ENCODE results near the gene ATP6AP2.
"Not testable (repeated sequence)": the region's sequence is repeated elsewhere in the genome, so short reads cannot be mapped to it uniquely, and the experiment has no call there.

ATP6AP2 gene

GRCh38 chrX:40571600-40571999 lies 9.2 kb upstream of the ATP6AP2 start:
- no peaks in the 10 kb centered on the region for H4K20me1 ChIP-seq (ENCODE audit: insufficient read depth)
- TF ChIP-seq CTCF (conservative IDR thresholded peaks at IDR 0.05; ENCODE audit: low read depth, low read length): no peak
- H3K4me3 ChIP-seq (IDR thresholded peaks at IDR 0.05; ENCODE audit: insufficient read depth, low read depth, low read length): no peak overlapping the region
- H3K9ac ChIP-seq: no peak overlapping the region
- no peaks in the 10 kb centered on the region for H3K79me2 ChIP-seq (ENCODE audit: insufficient read depth, low read depth)
- H3K27ac ChIP-seq: no peak overlapping the region
- no peak overlapping the region for H3K4me2 ChIP-seq
- H2AFZ ChIP-seq (ENCODE audit: low read depth): no peak overlapping the region
- no peaks in the 10 kb centered on the region for H3K27me3 ChIP-seq (ENCODE audit: insufficient read depth, low read depth)
- H3K36me3 ChIP-seq (ENCODE audit: insufficient read depth): no peaks in the 10 kb centered on the region
- H3K4me1 ChIP-seq (ENCODE audit: low read depth, poor library complexity, severe bottlenecking): no peaks in the 10 kb centered on the region

GRCh38 chrX:40573763-40574162 lies 7.0 kb upstream of the ATP6AP2 start:
- Histone ChIP-seq H4K20me1 (ENCODE audit: insufficient read depth) (no peaks in the 10 kb centered on the region), H3K4me3 (IDR thresholded peaks at IDR 0.05; ENCODE audit: insufficient read depth, low read depth, low read length) (no peak overlapping the region), H3K36me3 (ENCODE audit: insufficient read depth) (no peaks in the 10 kb centered on the region), H2AFZ (ENCODE audit: low read depth) (no peak overlapping the region), H3K27ac (no peak overlapping the region), H3K4me2 (no peak overlapping the region), H3K9ac (no peak overlapping the region), H3K27me3 (ENCODE audit: insufficient read depth, low read depth) (no peaks in the 10 kb centered on the region), H3K4me1 (ENCODE audit: low read depth, poor library complexity, severe bottlenecking) (no peaks in the 10 kb centered on the region), H3K79me2 (ENCODE audit: insufficient read depth, low read depth) (no peaks in the 10 kb centered on the region)
- TF ChIP-seq CTCF (conservative IDR thresholded peaks at IDR 0.05; ENCODE audit: low read depth, low read length): peak; percentile 64

- H3K36me3 ChIP-seq (ENCODE audit: insufficient read depth); H3K4me2 ChIP-seq; H3K9ac ChIP-seq; H3K4me3 ChIP-seq (IDR thresholded peaks at IDR 0.05; ENCODE audit: insufficient read depth, low read depth, low read length); H3K27me3 ChIP-seq (ENCODE audit: insufficient read depth, low read depth); H3K27ac ChIP-seq; H2AFZ ChIP-seq (ENCODE audit: low read depth); H4K20me1 ChIP-seq (ENCODE audit: insufficient read depth); H3K4me1 ChIP-seq (ENCODE audit: low read depth, poor library complexity, severe bottlenecking); H3K79me2 ChIP-seq (ENCODE audit: insufficient read depth, low read depth): not testable (repeated sequence)
These were observed 5.4 kb upstream of the ATP6AP2 start for GRCh38 chrX:40575411-40575810.

GRCh38 chrX:40576291-40576690 lies 4.5 kb upstream of the ATP6AP2 start:
- no peak for TF ChIP-seq CTCF (conservative IDR thresholded peaks at IDR 0.05; ENCODE audit: low read depth, low read length)
- Histone ChIP-seq H3K4me2 (no peak overlapping the region), H3K27ac (no peak overlapping the region), H3K4me3 (IDR thresholded peaks at IDR 0.05; ENCODE audit: insufficient read depth, low read depth, low read length) (no peak overlapping the region), H3K4me1 (ENCODE audit: low read depth, poor library complexity, severe bottlenecking) (peaks cover 2% of the 10 kb centered on the region), H3K79me2 (ENCODE audit: insufficient read depth, low read depth) (peaks cover 1% of the 10 kb centered on the region; the same call in 1 of the 2 replicates), H3K9ac (no peak overlapping the region), H4K20me1 (ENCODE audit: insufficient read depth) (no peaks in the 10 kb centered on the region), H3K36me3 (ENCODE audit: insufficient read depth) (no peaks in the 10 kb centered on the region), H2AFZ (ENCODE audit: low read depth) (no peak overlapping the region), H3K27me3 (ENCODE audit: insufficient read depth, low read depth) (no peaks in the 10 kb centered on the region)

GRCh38 chrX:40578039-40578695 lies 2.6 kb upstream of the ATP6AP2 start:
- no peaks in the 10 kb centered on the region for H3K27me3 ChIP-seq (ENCODE audit: insufficient read depth, low read depth)
- no peak for TF ChIP-seq CTCF (conservative IDR thresholded peaks at IDR 0.05; ENCODE audit: low read depth, low read length)
- H3K4me1 ChIP-seq (ENCODE audit: low read depth, poor library complexity, severe bottlenecking): peaks cover 12% of the 10 kb centered on the region
- no peak overlapping the region for H3K9ac ChIP-seq
- H4K20me1 ChIP-seq (ENCODE audit: insufficient read depth): no peaks in the 10 kb centered on the region
- H3K36me3 ChIP-seq (ENCODE audit: insufficient read depth): no peaks in the 10 kb centered on the region
- no peak overlapping the region for H2AFZ ChIP-seq (ENCODE audit: low read depth)
- no peak overlapping the region for H3K27ac ChIP-seq
- no peak overlapping the region for H3K4me3 ChIP-seq (IDR thresholded peaks at IDR 0.05; ENCODE audit: insufficient read depth, low read depth, low read length)
- H3K4me2 ChIP-seq: no peak overlapping the region
- H3K79me2 ChIP-seq (ENCODE audit: insufficient read depth, low read depth): peaks cover 20% of the 10 kb centered on the region
